NOMO-1 treated with dmso at 0.1 percent for 144 hours (cell line): Measurements from ENCODE around the gene PTGIS.

ENCODE experiments used
- DNase-seq: peaks from one replicate; lab custom pipeline; 2025; ENCODE audit not compliant: unreplicated experiment; lab: John Stamatoyannopoulos, UW

Gene PTGIS

GRCh38 chr20:49560646-49561045 is 7.3 kb downstream of the PTGIS start:
- DNase-seq: no peak

- DNase-seq: no peak
Measured at GRCh38 chr20:49560186-49560585, 7.8 kb downstream of the PTGIS start.

- DNase-seq: no peak
Measured at GRCh38 chr20:49559411-49560081, 8.4 kb downstream of the PTGIS start.

GRCh38 chr20:49558826-49559225 is 9.1 kb downstream of the PTGIS start:
- no peak for DNase-seq

- DNase-seq: no peak
Measured at GRCh38 chr20:49557449-49557848, 10.5 kb downstream of the PTGIS start.

- DNase-seq: no peak
Measured at GRCh38 chr20:49556621-49557020, 11.3 kb downstream of the PTGIS start.

- DNase-seq: no peak
Measured at GRCh38 chr20:49549801-49550551, 18.0 kb downstream of the PTGIS start.

GRCh38 chr20:49548371-49548947 is 19.5 kb downstream of the PTGIS start:
- DNase-seq: no peak

- DNase-seq: no peak
Measured at GRCh38 chr20:49545572-49545971, 22.4 kb downstream of the PTGIS start.

- DNase-seq: no peak
Measured at GRCh38 chr20:49544535-49544934, 23.4 kb downstream of the PTGIS start.

- DNase-seq: no peak
Measured at GRCh38 chr20:49543858-49544437, 24.0 kb downstream of the PTGIS start.

- DNase-seq: no peak
Measured at GRCh38 chr20:49543071-49543857, 24.7 kb downstream of the PTGIS start.

- no peak for DNase-seq
Measured at GRCh38 chr20:49542514-49542991, 25.4 kb downstream of the PTGIS start.

- DNase-seq: peak; percentile 48
Measured at GRCh38 chr20:49541733-49542513, 26.0 kb downstream of the PTGIS start.

GRCh38 chr20:49540687-49541435 is 27.1 kb downstream of the PTGIS start:
- no peak for DNase-seq

GRCh38 chr20:49540232-49540620 is 27.7 kb downstream of the PTGIS start:
- DNase-seq: no peak

- DNase-seq: no peak
Measured at GRCh38 chr20:49539481-49540231, 28.3 kb downstream of the PTGIS start.

- DNase-seq: no peak
Measured at GRCh38 chr20:49538950-49539349, 29.0 kb downstream of the PTGIS start.

GRCh38 chr20:49534255-49534712 is 33.7 kb downstream of the PTGIS start:
- DNase-seq: peak; percentile 12
